Measurements from ENCODE around the gene BDNF.

Gene BDNF

DNA sequence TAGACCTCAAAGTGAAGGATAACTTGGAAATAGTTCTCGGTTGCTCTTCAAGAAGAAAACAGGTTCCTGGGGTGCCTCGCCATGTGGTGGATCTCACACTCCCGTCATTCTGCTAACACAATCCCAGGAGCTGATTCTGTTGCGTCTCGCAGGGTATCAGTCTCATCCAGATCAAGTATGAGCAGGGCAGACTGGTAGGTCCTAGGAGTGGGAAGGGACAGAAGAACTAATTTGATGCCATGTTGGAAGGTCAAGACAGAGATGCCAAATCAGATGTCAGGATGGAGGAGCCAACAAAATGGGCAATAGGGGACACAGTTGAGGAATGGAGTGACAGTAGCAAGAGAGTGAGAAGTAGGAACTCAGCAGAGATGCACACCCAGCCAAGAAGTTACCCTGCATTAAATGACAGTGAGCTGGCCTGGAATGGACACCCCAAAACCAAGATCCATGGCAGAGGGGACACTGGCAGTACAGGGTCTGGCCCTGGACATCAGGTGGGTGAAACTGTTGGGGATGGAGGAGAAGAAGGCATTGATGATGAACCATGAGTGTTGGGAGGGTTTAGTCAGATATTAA, 76.2 kb downstream of the BDNF start:
- DNase-seq: no peak

DNA sequence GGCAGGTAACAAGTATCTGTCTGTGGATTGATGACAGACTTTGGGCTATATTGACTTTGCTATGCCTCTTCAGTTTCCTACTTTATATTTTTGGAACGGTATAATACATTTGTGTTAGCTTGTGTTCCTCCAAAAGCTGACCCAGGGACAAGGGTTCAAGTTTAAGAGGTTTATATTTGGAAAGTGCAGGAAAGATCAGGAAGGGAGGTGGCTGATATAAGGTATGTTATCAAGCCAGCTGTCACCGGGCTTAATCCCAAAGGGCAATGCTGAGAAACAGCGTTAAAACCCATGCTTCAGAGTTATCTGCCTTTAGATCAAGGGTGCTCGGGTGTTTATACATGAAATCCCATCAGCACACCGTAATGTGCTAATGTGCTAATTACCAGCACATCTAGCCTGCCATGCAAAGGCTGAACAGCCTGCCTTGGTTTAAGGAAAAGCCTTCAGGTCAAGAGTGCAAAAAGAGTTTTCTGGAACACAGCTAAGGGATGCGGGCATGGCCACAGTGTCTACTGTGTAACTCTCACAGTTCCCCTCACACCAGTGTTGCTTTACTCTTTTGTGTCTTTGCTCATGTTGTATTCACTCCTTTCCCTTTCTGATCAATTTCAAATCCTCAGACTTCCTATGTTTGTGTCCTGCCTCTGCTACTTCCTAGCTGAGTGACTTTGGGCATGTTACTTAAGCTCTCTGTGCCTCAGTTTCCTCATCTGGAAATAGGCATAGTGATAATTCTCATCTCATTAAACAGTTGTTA, 77.5 kb downstream of the BDNF start:
- no peak for DNase-seq

DNA sequence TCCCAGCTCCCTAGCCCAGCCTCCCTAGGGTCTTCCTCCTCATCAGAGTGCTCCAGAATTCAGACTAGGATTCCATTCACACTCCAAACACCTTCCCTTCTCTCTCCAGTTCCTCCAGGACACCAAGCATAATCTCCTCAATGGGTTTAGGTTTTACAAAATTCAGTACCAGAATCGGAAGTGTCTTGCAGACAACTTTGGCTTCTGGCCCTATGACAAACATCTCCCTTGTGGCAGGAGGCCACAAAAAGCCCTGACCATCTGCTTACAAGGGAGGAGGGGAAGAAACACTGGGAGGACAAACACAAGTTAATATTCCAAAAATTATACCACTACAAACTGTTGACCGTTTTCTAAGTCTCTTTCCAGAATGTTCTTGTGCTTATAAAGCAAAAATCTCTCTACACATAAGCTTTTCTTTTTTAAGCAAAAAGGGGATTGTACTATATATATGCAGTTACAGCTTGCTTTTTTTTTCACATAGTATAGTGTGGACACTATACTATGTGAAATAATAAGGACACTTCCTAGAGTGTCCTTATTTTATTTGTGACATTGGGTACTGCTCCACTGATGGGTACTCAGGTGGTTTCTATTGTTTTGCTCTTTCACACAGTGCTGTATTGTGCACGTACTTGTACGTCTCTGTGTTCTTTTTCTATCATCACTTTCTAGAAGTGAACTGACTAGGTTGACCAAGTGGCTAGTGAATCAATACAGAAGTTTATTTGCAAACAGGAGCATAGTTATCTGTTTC, 78.7 kb downstream of the BDNF start:
- no peak for DNase-seq

DNA sequence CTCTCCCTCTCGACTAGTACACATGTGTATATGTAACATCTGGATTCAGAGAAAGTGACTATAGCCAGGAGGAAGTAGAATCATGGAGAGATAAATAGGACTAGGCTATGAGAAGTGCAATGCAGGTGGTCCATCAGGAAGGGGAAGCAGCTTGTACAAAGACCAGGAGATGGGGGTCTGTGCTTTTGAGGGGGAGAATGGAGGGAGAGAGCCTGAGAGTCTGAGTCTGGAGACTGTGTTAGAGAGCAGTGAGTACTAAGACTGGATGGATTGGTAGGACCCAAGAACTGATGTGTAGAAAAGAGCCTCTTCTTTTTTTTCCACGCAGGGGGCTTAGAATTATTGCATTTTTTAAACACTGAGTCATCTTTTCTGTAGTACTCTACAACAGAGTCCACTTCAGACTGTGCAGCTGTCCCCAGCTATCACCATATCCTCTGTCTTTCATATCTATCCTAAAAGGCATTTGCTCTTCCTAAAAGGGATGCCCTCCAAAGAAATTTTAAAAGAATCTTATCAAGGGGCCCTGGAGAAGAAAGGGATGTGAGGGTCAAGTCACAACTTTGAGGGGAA, 80.4 kb downstream of the BDNF start:
- no peak for DNase-seq

DNA sequence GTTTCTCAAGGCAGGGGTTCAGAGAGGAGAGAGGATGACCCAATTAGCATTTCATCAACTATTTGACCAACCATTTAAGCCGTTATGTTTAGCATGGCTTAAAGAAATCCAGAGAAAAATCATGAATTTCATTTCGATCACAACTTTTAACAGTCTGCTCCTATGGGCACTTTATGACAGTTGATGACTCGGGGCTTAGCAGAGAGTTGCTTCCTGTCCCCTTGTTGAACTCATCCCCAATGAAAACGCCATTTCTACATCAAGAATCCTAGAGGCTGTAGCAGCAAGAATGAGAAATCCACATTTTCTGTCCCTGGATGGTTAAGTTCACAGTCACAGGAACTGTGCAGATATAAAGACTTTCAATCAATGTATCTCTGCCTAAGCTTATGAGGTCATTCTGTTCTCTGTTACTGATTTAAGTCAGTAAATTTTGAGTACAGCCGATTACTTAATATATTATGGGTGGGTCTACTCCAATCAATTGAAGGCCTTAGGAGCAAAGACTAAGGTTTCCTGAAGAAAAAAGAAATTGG, 81.1 kb downstream of the BDNF start:
- DNase-seq: no peak

- no peak for DNase-seq
Observed at GRCh38 chr11:27618281-27618915, 81.9 kb downstream of the BDNF start.

- no peak for DNase-seq
Observed at GRCh38 chr11:27616711-27617110, 83.5 kb downstream of the BDNF start.

GRCh38 chr11:27615833-27616232, 84.4 kb downstream of the BDNF start:
- no peak for DNase-seq

DNA sequence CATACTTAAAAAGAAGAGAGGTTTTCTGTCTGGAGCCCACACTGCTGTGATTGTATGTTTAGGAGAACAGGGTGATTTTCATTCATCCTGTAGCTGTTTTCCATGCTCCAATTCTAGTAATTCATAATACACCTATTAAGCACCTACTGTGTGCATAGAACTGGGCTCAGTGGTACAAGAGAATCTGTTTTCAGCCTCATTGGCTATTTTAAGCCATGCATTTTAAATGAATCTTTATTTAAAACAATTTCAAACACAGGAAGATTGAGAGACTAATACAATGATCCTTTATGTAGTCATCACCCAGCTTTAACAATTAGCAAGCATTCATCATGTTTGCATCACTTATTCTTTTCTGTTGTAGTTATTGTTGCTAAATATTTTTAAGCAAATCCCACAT, 86.2 kb downstream of the BDNF start:
- no peak for DNase-seq

GRCh38 chr11:27612932-27613880, 87.0 kb downstream of the BDNF start:
- DNase-seq: no peak

DNA sequence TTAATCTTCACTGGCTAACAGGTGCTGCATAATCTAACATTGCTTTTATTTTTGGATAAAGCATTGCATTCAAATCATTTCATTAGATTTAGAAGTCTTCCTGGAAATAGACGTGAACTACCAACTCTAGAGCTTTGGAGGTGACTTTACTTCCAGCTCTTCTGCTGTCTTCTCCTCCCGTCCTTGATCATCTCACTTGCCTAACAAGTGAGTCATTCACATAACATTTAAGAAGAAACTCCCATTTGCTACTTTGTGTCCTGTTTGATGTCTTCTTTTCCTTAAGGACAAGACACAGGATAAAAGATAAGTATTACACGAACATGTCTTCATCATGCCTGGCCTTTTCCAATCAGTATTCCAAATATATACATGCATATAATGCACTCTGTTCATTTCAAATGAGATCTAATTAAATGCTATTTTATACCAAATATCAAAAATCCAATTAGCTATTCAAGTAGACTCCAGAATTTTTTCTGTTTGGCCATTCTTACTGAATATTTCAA, 88.3 kb downstream of the BDNF start:
- no peak for DNase-seq

DNA sequence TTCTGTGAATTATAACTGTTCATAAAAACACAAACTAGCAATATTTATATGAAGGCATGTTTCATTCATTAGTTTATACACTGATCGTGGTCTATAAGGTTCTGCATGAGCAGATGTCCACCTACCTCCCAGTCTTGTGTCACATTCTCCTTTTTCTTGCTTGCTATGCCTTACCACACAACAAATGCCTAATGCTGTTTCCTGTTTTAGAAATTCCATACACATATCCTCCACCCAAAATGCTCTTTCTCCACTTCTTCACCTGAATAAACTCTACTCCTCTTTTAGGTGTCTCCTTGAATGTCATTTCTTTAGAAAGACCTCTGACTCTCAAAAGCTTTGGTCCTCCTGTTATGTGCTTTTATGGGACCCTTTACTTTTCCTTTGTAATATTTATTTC, 88.9 kb downstream of the BDNF start:
- DNase-seq: no peak

DNA sequence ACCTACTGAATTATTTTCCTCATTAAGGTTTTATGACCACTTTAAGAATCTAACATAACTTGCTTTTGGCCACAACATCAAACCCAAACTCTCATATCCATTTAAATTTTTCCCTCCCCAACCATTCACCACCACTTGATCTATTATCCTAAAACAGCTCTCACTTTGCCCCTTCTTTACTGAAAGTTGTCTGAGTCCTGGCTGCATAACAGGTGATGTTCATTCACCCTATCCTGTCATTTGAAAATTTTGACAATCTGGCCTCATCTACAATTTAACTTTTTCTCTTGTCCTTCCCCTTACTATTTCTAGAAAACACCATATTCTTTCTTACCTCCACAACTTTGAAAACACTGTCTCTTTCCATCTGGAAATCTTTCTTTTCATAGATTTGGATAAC, 89.3 kb downstream of the BDNF start:
- no peak for DNase-seq

GRCh38 chr11:27610280-27610679, 90.0 kb downstream of the BDNF start:
- no peak for DNase-seq

- DNase-seq: no peak
Observed at GRCh38 chr11:27608951-27609350, 91.3 kb downstream of the BDNF start.

GRCh38 chr11:27605422-27605821, 94.8 kb downstream of the BDNF start:
- no peak for DNase-seq

Data from activated CD8-positive, alpha-beta memory T cell treated with anti-CD3 and anti-CD28 coated beads, Interleukin-2, amount 50 U/mL, for 4 hours (primary cell).